ENCODE measurements around the gene ATP6V0A1. TPM values are rescaled to one million over a fixed set of nuclear protein-coding genes. Genes with fewer than 3 reads are reported as not detected.
"Not testable (repeated sequence)": the region's sequence is repeated elsewhere in the genome, so short reads cannot be mapped to it uniquely, and the experiment has no call there.

The ATP6V0A1 gene
- total RNA-seq, 2 experiments from 2014 or later: 10.4 to 14.4 TPM

- no peak for TF ChIP-seq CTCF (IDR thresholded peaks at IDR 0.05)
- Histone ChIP-seq H3K27me3 (ENCODE audit: control insufficient read depth in 1 of 2, insufficient read depth in 2 of 2, low read length in 2 of 2) (no peaks in the 10 kb centered on the region), H3K27ac (ENCODE audit: low read depth in 1 of 2, low read length in 2 of 2) (peak overlapping the region in 1 of 2 donors; percentile 15), H3K4me1 (ENCODE audit: insufficient read depth, low read length) (peaks cover 31% of the 10 kb centered on the region), H3K36me3 (ENCODE audit: insufficient read depth, low read length) (peaks cover 7% of the 10 kb centered on the region), H3K4me3 (ENCODE audit: low read length) (no peak overlapping the region), H3K9me3 (ENCODE audit: control insufficient read depth in 1 of 2, insufficient read depth in 1 of 2, low read length in 2 of 2) (no peaks in the 10 kb centered on the region)
- CTCF ChIA-PET: interaction anchor here (0.5 to 1.9 kb wide), 3 partner anchors 10 to 88 kb away, joined by 3 to 12 read pairs (median 3); no protein-coding TSS in a partner anchor
- Mint-ChIP-seq H3K4me3 (peak overlapping the region; percentile 60), H3K27me3 (no peaks in the 10 kb centered on the region), H3K27ac (peak overlapping the region; percentile 38), H3K9me3 (no peaks in the 10 kb centered on the region), H3K4me1 (ENCODE audit: low read depth) (peaks cover 30% of the 10 kb centered on the region), H3K36me3 (ENCODE audit: low read depth) (peaks cover 5% of the 10 kb centered on the region)
- DNase-seq (peak in 3 of 14 experiments; percentile 34 to 55 (median 50)), ATAC-seq (ENCODE audit: poor library complexity) (peak; percentile 37)
- POLR2A ChIA-PET: interaction anchor here (0.6 to 2.0 kb wide), 6 partner anchors 10 to 450 kb away, joined by 3 to 6 read pairs (median 5); partner anchors contain the start of gene STAT3
- intact Hi-C loops (cut with DNase I, micrococcal nuclease): no loop called here
Observed at GRCh38 chr17:42541041-42541833, 82.6 kb downstream of the ATP6V0A1 start.

GRCh38 chr17:42543190-42544079, 84.8 kb downstream of the ATP6V0A1 start:
- ATAC-seq (ENCODE audit: poor library complexity) (no peak), DNase-seq (no peak)
- Histone ChIP-seq H3K4me1 (ENCODE audit: insufficient read depth, low read length) (peaks cover 25% of the 10 kb centered on the region), H3K4me3 (ENCODE audit: low read length) (no peak overlapping the region), H3K27ac (ENCODE audit: low read depth in 1 of 2, low read length in 2 of 2) (no peak overlapping the region), H3K27me3 (ENCODE audit: control insufficient read depth in 1 of 2, insufficient read depth in 2 of 2, low read length in 2 of 2) (no peaks in the 10 kb centered on the region), H3K9me3 (ENCODE audit: control insufficient read depth in 1 of 2, insufficient read depth in 1 of 2, low read length in 2 of 2) (no peaks in the 10 kb centered on the region), H3K36me3 (ENCODE audit: insufficient read depth, low read length) (peaks cover 7% of the 10 kb centered on the region)
- TF ChIP-seq CTCF (IDR thresholded peaks at IDR 0.05): no peak
- intact Hi-C loops (cut with DNase I, micrococcal nuclease): no loop called here
- POLR2A ChIA-PET: no interaction called here
- H3K4me1 Mint-ChIP-seq (ENCODE audit: low read depth): peaks cover 18% of the 10 kb centered on the region
- CTCF ChIA-PET: no interaction called here
- no peaks in the 10 kb centered on the region for H3K9me3 Mint-ChIP-seq
- H3K36me3 Mint-ChIP-seq (ENCODE audit: low read depth): peaks cover 5% of the 10 kb centered on the region
- H3K4me3 Mint-ChIP-seq: no peak overlapping the region
- H3K27ac Mint-ChIP-seq: no peak overlapping the region
- H3K27me3 Mint-ChIP-seq: no peaks in the 10 kb centered on the region

DNA sequence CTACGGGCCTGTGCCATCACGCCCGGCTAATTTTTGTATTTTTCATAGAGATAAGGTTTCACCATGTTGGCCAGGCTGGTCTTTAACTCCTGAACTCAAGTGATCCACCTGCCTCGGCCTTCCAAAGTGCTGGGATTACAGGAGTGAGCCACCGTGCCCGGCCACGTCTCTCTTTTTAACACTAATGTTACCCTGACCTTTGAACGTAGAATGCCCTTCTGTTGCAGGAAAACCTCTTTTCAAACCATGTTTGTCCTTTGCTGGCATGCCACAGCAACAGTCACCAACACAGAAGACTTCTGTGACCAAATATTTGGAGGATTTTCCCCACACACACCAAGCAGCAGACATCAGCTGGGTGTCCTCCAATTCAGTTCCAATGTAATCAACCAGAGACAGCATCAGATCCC, 86.2 kb downstream of the ATP6V0A1 start:
- H3K27me3 ChIP-seq (ENCODE audit: control insufficient read depth in 1 of 2, insufficient read depth in 2 of 2, low read length in 2 of 2): no peaks in the 10 kb centered on the region
- H3K4me3 Mint-ChIP-seq: no peak overlapping the region
- H3K27me3 Mint-ChIP-seq: no peaks in the 10 kb centered on the region
- H3K4me3 ChIP-seq (ENCODE audit: low read length): no peak overlapping the region
- H3K9me3 ChIP-seq (ENCODE audit: control insufficient read depth in 1 of 2, insufficient read depth in 1 of 2, low read length in 2 of 2): no peaks in the 10 kb centered on the region
- ChIA-PET CTCF (no interaction called here), POLR2A (no interaction called here)
- intact Hi-C loops (cut with DNase I, micrococcal nuclease): no loop called here
- no peaks in the 10 kb centered on the region for H3K36me3 Mint-ChIP-seq (ENCODE audit: low read depth)
- no peak overlapping the region for H3K27ac Mint-ChIP-seq
- peaks cover 22% of the 10 kb centered on the region for H3K4me1 Mint-ChIP-seq (ENCODE audit: low read depth)
- peaks cover 35% of the 10 kb centered on the region for H3K4me1 ChIP-seq (ENCODE audit: insufficient read depth, low read length)
- peaks cover 7% of the 10 kb centered on the region for H3K36me3 ChIP-seq (ENCODE audit: insufficient read depth, low read length)
- no peak for TF ChIP-seq CTCF (IDR thresholded peaks at IDR 0.05)
- H3K9me3 Mint-ChIP-seq: no peaks in the 10 kb centered on the region
- ATAC-seq (ENCODE audit: poor library complexity) (no peak), DNase-seq (no peak)
- no peak overlapping the region for H3K27ac ChIP-seq (ENCODE audit: low read depth in 1 of 2, low read length in 2 of 2)

GRCh38 chr17:42545755-42546505, 87.3 kb downstream of the ATP6V0A1 start:
- DNase-seq; intact Hi-C loops (cut with DNase I, micrococcal nuclease); H3K36me3 Mint-ChIP-seq (ENCODE audit: low read depth); H3K36me3 ChIP-seq (ENCODE audit: insufficient read depth, low read length); H3K27me3 ChIP-seq (ENCODE audit: control insufficient read depth in 1 of 2, insufficient read depth in 2 of 2, low read length in 2 of 2); POLR2A ChIA-PET; H3K4me3 Mint-ChIP-seq; H3K9me3 Mint-ChIP-seq; H3K9me3 ChIP-seq (ENCODE audit: control insufficient read depth in 1 of 2, insufficient read depth in 1 of 2, low read length in 2 of 2); H3K27me3 Mint-ChIP-seq; H3K4me3 ChIP-seq (ENCODE audit: low read length); H3K27ac ChIP-seq (ENCODE audit: low read depth in 1 of 2, low read length in 2 of 2); ATAC-seq (ENCODE audit: poor library complexity); CTCF ChIA-PET; H3K27ac Mint-ChIP-seq: not testable (repeated sequence)
- H3K4me1 Mint-ChIP-seq (ENCODE audit: low read depth): peaks cover 16% of the 10 kb centered on the region
- H3K4me1 ChIP-seq (ENCODE audit: insufficient read depth, low read length): peaks cover 29% of the 10 kb centered on the region
